Caco-2 (cell line): ENCODE measurements around the gene DEFB113. TPM values are rescaled to one million over a fixed set of nuclear protein-coding genes. Genes with fewer than 3 reads are reported as not detected.

Source experiments
- Bru-seq: library from RNA; stranded (reverse); fragments of 400-500 nt; gene quantifications from one replicate; lab custom pipeline; 2021; lab: Mats Ljungman, UMichigan
- BruChase-seq, 2 experiments: library from RNA; stranded (reverse); fragments of 400-500 nt; gene quantifications; one replicate each; lab custom pipeline; 2021; lab: Mats Ljungman, UMichigan
- BruUV-seq: library from RNA; stranded (reverse); fragments of 400-500 nt; replicated peaks from 2 replicates; lab custom pipeline; 2021; lab: Mats Ljungman, UMichigan
- CTCF ChIA-PET: fragments of 300-600 bp; sonication (Branson Sonifier 250); formaldehyde crosslinking; loops from one replicate; lab custom pipeline; 2022; ENCODE audit warnings: antibody characterized with exemption; lab: Charles Lee
- POLR2A ChIA-PET: fragments of 300-600 bp; sonication (Branson Sonifier 250); formaldehyde crosslinking; loops from one replicate; lab custom pipeline; 2022; ENCODE audit warnings: antibody characterized with exemption; lab: Charles Lee
- DNase-seq, 2 experiments: peaks; one replicate each; pipeline versions ENCODE4 v3.0.0 to v3.0.0-alpha.2; 2020 to 2022
- H3K27me3 ChIP-seq: replicated peaks from 2 replicates; pipeline ENCODE4 v1.6.0; 2011; ENCODE audit warnings: low read length; ENCODE audit not compliant: control insufficient read depth, insufficient read depth
- H3K36me3 ChIP-seq: 2 replicates; pipeline ENCODE4 v1.5.1; 2011; ENCODE audit warnings: low read length; ENCODE audit not compliant: control insufficient read depth, insufficient read depth
- H3K4me1 ChIP-seq: fragments of 250-450 bp; sonication (Bioruptor Pico); 2 replicates; pipeline ENCODE4 v1.5.1; 2020; ENCODE audit warnings: mild to moderate bottlenecking
- H3K4me3 ChIP-seq: 2 replicates; pipeline ENCODE4 v1.5.1; 2011; ENCODE audit warnings: low read depth, mild to moderate bottlenecking, control low read depth, low read length
- H3K9me3 ChIP-seq: fragments of 250-450 bp; sonication (Bioruptor Pico); 2 replicates; pipeline ENCODE4 v1.5.1; 2020; ENCODE audit warnings: mild to moderate bottlenecking, moderate library complexity
- H3K27ac Mint-ChIP-seq: one replicate; pipeline ENCODE4 v1.8.0; 2022; ENCODE audit warnings: mixed read lengths; ENCODE audit not compliant: unreplicated experiment
- H3K27me3 Mint-ChIP-seq: one replicate; pipeline ENCODE4 v1.8.0; 2022; ENCODE audit warnings: mixed read lengths; ENCODE audit not compliant: insufficient read depth, unreplicated experiment
- H3K36me3 Mint-ChIP-seq: one replicate; pipeline ENCODE4 v1.8.0; 2022; ENCODE audit warnings: mild to moderate bottlenecking, mixed read lengths; ENCODE audit not compliant: insufficient read depth, unreplicated experiment
- H3K4me1 Mint-ChIP-seq: one replicate; pipeline ENCODE4 v1.8.0; 2022; ENCODE audit warnings: low read depth, mixed read lengths; ENCODE audit not compliant: unreplicated experiment
- H3K4me3 Mint-ChIP-seq: one replicate; pipeline ENCODE4 v1.8.0; 2022; ENCODE audit warnings: mild to moderate bottlenecking, moderate library complexity, mixed read lengths; ENCODE audit not compliant: unreplicated experiment
- H3K9me3 Mint-ChIP-seq: one replicate; pipeline ENCODE4 v1.8.0; 2022; ENCODE audit warnings: mixed read lengths; ENCODE audit not compliant: unreplicated experiment
- intact Hi-C: fragments of 100-400 bp; cut with micrococcal nuclease; formaldehyde crosslinking; loops from one replicate; pipeline ENCODE4 v1.10.0; 2022; ENCODE audit not compliant: unreplicated experiment
- long read RNA-seq: library from polyadenylated mRNA; stranded (forward); transcript quantifications from one replicate; pipeline ENCODE4 v2.0.0, GENCODE V29; 2022
- total RNA-seq: library from RNA; stranded (reverse); gene quantifications from 2 replicates; pipeline ENCODE4 v1.2.3, GENCODE V29; 2022
- TF ChIP-seq, protein P1 (sequence below), 2 experiments: fragments of 200-600 bp in 1 of 2; IDR thresholded peaks; 1 replicate in 1 of 2; 2 replicates in 1 of 2; pipeline versions ENCODE4 v1.5.1 to v1.8.0; 2011 to 2022; ENCODE audit warnings: antibody characterized with exemption in 1 of 2, control low read depth in 1 of 2, inconsistent platforms in 1 of 2, low read depth in 1 of 2, low read length in 1 of 2, mild to moderate bottlenecking in 1 of 2, moderate library complexity in 1 of 2; ENCODE audit not compliant: insufficient read depth in 1 of 2, severe bottlenecking in 1 of 2, unreplicated experiment in 1 of 2

DEFB113 gene, protein sequence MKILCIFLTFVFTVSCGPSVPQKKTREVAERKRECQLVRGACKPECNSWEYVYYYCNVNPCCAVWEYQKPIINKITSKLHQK
- total RNA-seq (not detected in 2 replicates), Bru-seq, nascent RNA (not detected), BruChase-seq, experiment 1, labeled RNA remaining after a 2-hour chase (not detected), BruChase-seq, experiment 2, labeled RNA remaining after a 6-hour chase (not detected)
- long read RNA-seq, result 0 reads

- no peak within 1 kb of the TSS for H3K27ac Mint-ChIP-seq
- no peak for DNase-seq
- H3K36me3 ChIP-seq, result no peaks in the 10 kb centered on the region
- no peaks in the 10 kb centered on the region for H3K4me1 ChIP-seq
- CTCF ChIA-PET, result no interaction called here
- peaks cover 3% of the 10 kb centered on the region for H3K27me3 Mint-ChIP-seq
- BruUV-seq, result no TSS peak
- no peaks in the 10 kb centered on the region for H3K9me3 ChIP-seq
- no peaks in the 10 kb centered on the region for H3K36me3 Mint-ChIP-seq
- intact Hi-C loops, result no loop called here
- no peaks in the 10 kb centered on the region for H3K9me3 Mint-ChIP-seq
- H3K4me3 Mint-ChIP-seq, result no peak within 1 kb of the TSS
- H3K27me3 ChIP-seq, result no peaks in the 10 kb centered on the region
- no peak within 1 kb of the TSS for H3K4me3 ChIP-seq
- POLR2A ChIA-PET, result no interaction called here
- TF ChIP-seq, protein P1, sequence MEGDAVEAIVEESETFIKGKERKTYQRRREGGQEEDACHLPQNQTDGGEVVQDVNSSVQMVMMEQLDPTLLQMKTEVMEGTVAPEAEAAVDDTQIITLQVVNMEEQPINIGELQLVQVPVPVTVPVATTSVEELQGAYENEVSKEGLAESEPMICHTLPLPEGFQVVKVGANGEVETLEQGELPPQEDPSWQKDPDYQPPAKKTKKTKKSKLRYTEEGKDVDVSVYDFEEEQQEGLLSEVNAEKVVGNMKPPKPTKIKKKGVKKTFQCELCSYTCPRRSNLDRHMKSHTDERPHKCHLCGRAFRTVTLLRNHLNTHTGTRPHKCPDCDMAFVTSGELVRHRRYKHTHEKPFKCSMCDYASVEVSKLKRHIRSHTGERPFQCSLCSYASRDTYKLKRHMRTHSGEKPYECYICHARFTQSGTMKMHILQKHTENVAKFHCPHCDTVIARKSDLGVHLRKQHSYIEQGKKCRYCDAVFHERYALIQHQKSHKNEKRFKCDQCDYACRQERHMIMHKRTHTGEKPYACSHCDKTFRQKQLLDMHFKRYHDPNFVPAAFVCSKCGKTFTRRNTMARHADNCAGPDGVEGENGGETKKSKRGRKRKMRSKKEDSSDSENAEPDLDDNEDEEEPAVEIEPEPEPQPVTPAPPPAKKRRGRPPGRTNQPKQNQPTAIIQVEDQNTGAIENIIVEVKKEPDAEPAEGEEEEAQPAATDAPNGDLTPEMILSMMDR (IDR thresholded peaks at IDR 0.05; ENCODE audit: insufficient read depth in 1 of 2, low read depth in 1 of 2, low read length in 1 of 2, severe bottlenecking in 1 of 2, unreplicated experiment in 1 of 2), result no peak
- no peaks in the 10 kb centered on the region for H3K4me1 Mint-ChIP-seq
These were observed at the start of gene DEFB113 for GRCh38 chr6:49969605-49970004. Gene DEFB113, minus strand, starts transcription at chr6:49969625. Its CDS starts 0 bp downstream, at chr6:49969625.

- TF ChIP-seq, protein P1 (IDR thresholded peaks at IDR 0.05; ENCODE audit: insufficient read depth in 1 of 2, low read depth in 1 of 2, low read length in 1 of 2, severe bottlenecking in 1 of 2, unreplicated experiment in 1 of 2), result no peak
These were observed 38.4 kb upstream of the DEFB113 start for GRCh38 chr6:50007819-50008218.

GRCh38 chr6:50003139-50003538 is 33.7 kb upstream of the DEFB113 start:
- intact Hi-C loops, result no loop called here
- TF ChIP-seq, protein P1 (IDR thresholded peaks at IDR 0.05; ENCODE audit: insufficient read depth in 1 of 2, low read depth in 1 of 2, low read length in 1 of 2, severe bottlenecking in 1 of 2, unreplicated experiment in 1 of 2), result no peak
- Mint-ChIP-seq H3K4me3 (no peak overlapping the region), H3K36me3 (no peaks in the 10 kb centered on the region), H3K27me3 (peaks cover 1% of the 10 kb centered on the region), H3K9me3 (no peaks in the 10 kb centered on the region), H3K4me1 (no peaks in the 10 kb centered on the region), H3K27ac (no peak overlapping the region)
- Histone ChIP-seq H3K9me3 (no peaks in the 10 kb centered on the region), H3K27me3 (no peaks in the 10 kb centered on the region), H3K4me3 (no peak overlapping the region), H3K4me1 (no peaks in the 10 kb centered on the region), H3K36me3 (no peaks in the 10 kb centered on the region)
- ChIA-PET POLR2A (no interaction called here), CTCF (no interaction called here)
- BruUV-seq, result no TSS peak
- no peak for DNase-seq

More at GRCh38 chr6:50007819-50008218, 38.4 kb upstream of the DEFB113 start:
- no peaks in the 10 kb centered on the region for H3K4me1 Mint-ChIP-seq
- H3K4me3 Mint-ChIP-seq, result no peak overlapping the region
- Histone ChIP-seq H3K4me3 (no peak overlapping the region), H3K9me3 (no peaks in the 10 kb centered on the region), H3K27me3 (no peaks in the 10 kb centered on the region), H3K4me1 (no peaks in the 10 kb centered on the region), H3K36me3 (no peaks in the 10 kb centered on the region)
- H3K9me3 Mint-ChIP-seq, result no peaks in the 10 kb centered on the region
- DNase-seq, result no peak
- ChIA-PET POLR2A (no interaction called here), CTCF (no interaction called here)
- BruUV-seq, result no TSS peak
- no peaks in the 10 kb centered on the region for H3K36me3 Mint-ChIP-seq
- H3K27ac Mint-ChIP-seq, result no peak overlapping the region
- intact Hi-C loops, result no loop called here
- H3K27me3 Mint-ChIP-seq, result peaks cover 4% of the 10 kb centered on the region
